Raji (cell line): ENCODE data around the gene ST6GALNAC3.

Experiments
- POLR2A ChIP-seq: IDR thresholded peaks from 2 replicates; pipeline ENCODE4 v1.6.1; 2011; ENCODE audit warnings: low read depth, low read length, control low read depth; ENCODE audit not compliant: insufficient read depth

ST6GALNAC3 gene

GRCh38 chr1:76148460-76148859, 73.9 kb downstream of the ST6GALNAC3 start:
- TF ChIP-seq POLR2A, result no peak

- TF ChIP-seq POLR2A, result no peak
Measured at GRCh38 chr1:76153841-76154205, 79.3 kb downstream of the ST6GALNAC3 start.

- no peak for TF ChIP-seq POLR2A
Measured at GRCh38 chr1:76154206-76154956, 79.8 kb downstream of the ST6GALNAC3 start.

- TF ChIP-seq POLR2A, result no peak
Measured at GRCh38 chr1:76156987-76157386, 82.4 kb downstream of the ST6GALNAC3 start.

GRCh38 chr1:76158126-76158525, 83.6 kb downstream of the ST6GALNAC3 start:
- TF ChIP-seq POLR2A, result no peak

GRCh38 chr1:76160225-76160624, 85.7 kb downstream of the ST6GALNAC3 start:
- TF ChIP-seq POLR2A, result no peak

GRCh38 chr1:76161451-76161850, 86.9 kb downstream of the ST6GALNAC3 start:
- TF ChIP-seq POLR2A, result no peak

- no peak for TF ChIP-seq POLR2A
Measured at GRCh38 chr1:76162254-76162653, 87.7 kb downstream of the ST6GALNAC3 start.

- TF ChIP-seq POLR2A, result no peak
Measured at GRCh38 chr1:76164165-76164564, 89.6 kb downstream of the ST6GALNAC3 start.

GRCh38 chr1:76170084-76170483, 95.5 kb downstream of the ST6GALNAC3 start:
- no peak for TF ChIP-seq POLR2A

GRCh38 chr1:76170513-76170912, 96.0 kb downstream of the ST6GALNAC3 start:
- TF ChIP-seq POLR2A, result no peak

GRCh38 chr1:76176000-76176399, 101.5 kb downstream of the ST6GALNAC3 start:
- no peak for TF ChIP-seq POLR2A

GRCh38 chr1:76177615-76178014, 103.1 kb downstream of the ST6GALNAC3 start:
- no peak for TF ChIP-seq POLR2A

GRCh38 chr1:76179219-76179698, 104.7 kb downstream of the ST6GALNAC3 start:
- TF ChIP-seq POLR2A, result no peak

- TF ChIP-seq POLR2A, result no peak
Measured at GRCh38 chr1:76185207-76185606, 110.7 kb downstream of the ST6GALNAC3 start.

GRCh38 chr1:76186554-76187170, 112.1 kb downstream of the ST6GALNAC3 start:
- no peak for TF ChIP-seq POLR2A
